ENCODE measurements around the gene HSPA12A.

The HSPA12A gene

GRCh38 chr10:116667484-116667883 lies 74.9 kb downstream of the HSPA12A start:
- no peak for DNase-seq

- no peak for DNase-seq
These were observed 76.7 kb downstream of the HSPA12A start for GRCh38 chr10:116665541-116666125.

GRCh38 chr10:116664631-116665030 lies 77.7 kb downstream of the HSPA12A start:
- no peak for DNase-seq

- no peak for DNase-seq
These were observed 79.0 kb downstream of the HSPA12A start for GRCh38 chr10:116663342-116663741.

GRCh38 chr10:116660860-116661259 lies 81.5 kb downstream of the HSPA12A start:
- no peak for DNase-seq

- no peak for DNase-seq
These were observed 83.2 kb downstream of the HSPA12A start for GRCh38 chr10:116659049-116659670.

- DNase-seq, result no peak
These were observed 84.4 kb downstream of the HSPA12A start for GRCh38 chr10:116657863-116658551.

- DNase-seq, result no peak
These were observed 86.3 kb downstream of the HSPA12A start for GRCh38 chr10:116656044-116656443.

GRCh38 chr10:116655568-116655967 lies 86.8 kb downstream of the HSPA12A start:
- no peak for DNase-seq

GRCh38 chr10:116654816-116655215 lies 87.5 kb downstream of the HSPA12A start:
- no peak for DNase-seq

GRCh38 chr10:116653885-116654284 lies 88.5 kb downstream of the HSPA12A start:
- DNase-seq, result no peak

- DNase-seq, result no peak
These were observed 93.5 kb downstream of the HSPA12A start for GRCh38 chr10:116648903-116649302.

GRCh38 chr10:116646502-116646901 lies 95.9 kb downstream of the HSPA12A start:
- DNase-seq, result no peak

GRCh38 chr10:116637830-116638229 lies 104.5 kb downstream of the HSPA12A start:
- no peak for DNase-seq

GRCh38 chr10:116636976-116637375 lies 105.4 kb downstream of the HSPA12A start:
- DNase-seq, result no peak

GRCh38 chr10:116636385-116636784 lies 106.0 kb downstream of the HSPA12A start:
- no peak for DNase-seq

GRCh38 chr10:116634126-116634975 lies 108.0 kb downstream of the HSPA12A start:
- DNase-seq, result no peak

- no peak for DNase-seq
These were observed 109.2 kb downstream of the HSPA12A start for GRCh38 chr10:116633216-116633600.

GRCh38 chr10:116632596-116633215 lies 109.7 kb downstream of the HSPA12A start:
- no peak for DNase-seq

- no peak for DNase-seq
These were observed 110.5 kb downstream of the HSPA12A start for GRCh38 chr10:116631871-116632295.

- DNase-seq, result no peak
These were observed 112.3 kb downstream of the HSPA12A start for GRCh38 chr10:116630020-116630419.

- DNase-seq, result no peak
These were observed 113.0 kb downstream of the HSPA12A start for GRCh38 chr10:116629340-116629739.

All from fibroblast of skin of abdomen (primary cell).